ENCODE measurements around the gene ADGRL2. TPM values are rescaled to one million over a fixed set of nuclear protein-coding genes. Genes with fewer than 3 reads are reported as not detected.

The ADGRL2 gene
- total RNA-seq, 1 donor from 2014 or later = 52.5 TPM

- Histone ChIP-seq H3K9me3 (replicated peaks) (no peaks in the 10 kb centered on the region), H3K4me3 (no peak overlapping the region), H3K4me1 (peaks cover 11% of the 10 kb centered on the region), H3K27ac (replicated peaks) (no peak overlapping the region), H3K36me3 (no peaks in the 10 kb centered on the region), H3K27me3 (ENCODE audit: low read depth) (no peaks in the 10 kb centered on the region)
- no peak for DNase-seq
- intact Hi-C loops (cut with micrococcal nuclease) = no loop called here
- TF ChIP-seq CTCF (IDR thresholded peaks at IDR 0.05; ENCODE audit: borderline replicate concordance) = no peak
Observed at GRCh38 chr1:82000221-82000620, 199.5 kb downstream of the ADGRL2 start.

GRCh38 chr1:82001345-82001744 is 200.6 kb downstream of the ADGRL2 start:
- peaks cover 11% of the 10 kb centered on the region for H3K4me1 ChIP-seq
- no peaks in the 10 kb centered on the region for H3K27me3 ChIP-seq (ENCODE audit: low read depth)
- H3K9me3 ChIP-seq (replicated peaks) = no peaks in the 10 kb centered on the region
- intact Hi-C loops (cut with micrococcal nuclease) = no loop called here
- no peak overlapping the region for H3K4me3 ChIP-seq
- TF ChIP-seq CTCF (IDR thresholded peaks at IDR 0.05; ENCODE audit: borderline replicate concordance) = no peak
- H3K36me3 ChIP-seq = no peaks in the 10 kb centered on the region
- DNase-seq = no peak
- no peak overlapping the region for H3K27ac ChIP-seq (replicated peaks)

- no peak for DNase-seq
- Histone ChIP-seq H3K9me3 (replicated peaks) (no peaks in the 10 kb centered on the region), H3K27me3 (ENCODE audit: low read depth) (no peaks in the 10 kb centered on the region), H3K4me3 (no peak overlapping the region), H3K4me1 (no peaks in the 10 kb centered on the region), H3K27ac (replicated peaks) (no peak overlapping the region), H3K36me3 (no peaks in the 10 kb centered on the region)
- TF ChIP-seq CTCF (IDR thresholded peaks at IDR 0.05; ENCODE audit: borderline replicate concordance) = no peak
- intact Hi-C loops (cut with micrococcal nuclease) = no loop called here
Observed at GRCh38 chr1:82007804-82008203, 207.1 kb downstream of the ADGRL2 start.

- Histone ChIP-seq H3K36me3 (no peaks in the 10 kb centered on the region), H3K27ac (replicated peaks) (no peak overlapping the region), H3K4me3 (no peak overlapping the region), H3K4me1 (peaks cover 3% of the 10 kb centered on the region), H3K9me3 (replicated peaks) (no peaks in the 10 kb centered on the region), H3K27me3 (ENCODE audit: low read depth) (no peaks in the 10 kb centered on the region)
- intact Hi-C loops (cut with micrococcal nuclease) = no loop called here
- TF ChIP-seq CTCF (IDR thresholded peaks at IDR 0.05; ENCODE audit: borderline replicate concordance) = peak; percentile 32
- DNase-seq = no peak
Observed at GRCh38 chr1:82013702-82014101, 213.0 kb downstream of the ADGRL2 start.

GRCh38 chr1:82015444-82015843 is 214.7 kb downstream of the ADGRL2 start:
- no peak overlapping the region for H3K27ac ChIP-seq (replicated peaks)
- no peak for DNase-seq
- TF ChIP-seq CTCF (IDR thresholded peaks at IDR 0.05; ENCODE audit: borderline replicate concordance) = no peak
- H3K9me3 ChIP-seq (replicated peaks) = peaks cover 7% of the 10 kb centered on the region
- H3K36me3 ChIP-seq = no peaks in the 10 kb centered on the region
- peaks cover 5% of the 10 kb centered on the region for H3K4me1 ChIP-seq
- intact Hi-C loops (cut with micrococcal nuclease) = no loop called here
- no peak overlapping the region for H3K4me3 ChIP-seq
- no peaks in the 10 kb centered on the region for H3K27me3 ChIP-seq (ENCODE audit: low read depth)

GRCh38 chr1:82018319-82018718 is 217.6 kb downstream of the ADGRL2 start:
- DNase-seq = no peak
- Histone ChIP-seq H3K36me3 (no peaks in the 10 kb centered on the region), H3K4me1 (peaks cover 5% of the 10 kb centered on the region), H3K9me3 (replicated peaks) (peaks cover 15% of the 10 kb centered on the region), H3K27me3 (ENCODE audit: low read depth) (no peaks in the 10 kb centered on the region), H3K27ac (replicated peaks) (no peak overlapping the region), H3K4me3 (no peak overlapping the region)
- intact Hi-C loops (cut with micrococcal nuclease) = no loop called here
- no peak for TF ChIP-seq CTCF (IDR thresholded peaks at IDR 0.05; ENCODE audit: borderline replicate concordance)
